ENCODE results near the gene ADM. TPM values are rescaled to one million over a fixed set of nuclear protein-coding genes. Genes with fewer than 3 reads are reported as not detected.

Gene ADM
- total RNA-seq, 2 experiments from 2014 or later: 3.0 to 3.5 TPM

- no peaks in the 10 kb centered on the region for H3K9me3 Mint-ChIP-seq
- no peak overlapping the region for H3K27ac Mint-ChIP-seq
- peaks cover 13% of the 10 kb centered on the region for H3K4me1 Mint-ChIP-seq (ENCODE audit: low read depth)
- intact Hi-C loops (cut with micrococcal nuclease): no loop called here
- ChIA-PET CTCF (interaction anchor here (0.9 to 3.2 kb wide), 9 partner anchors 17 to 791 kb away, joined by 3 to 22 read pairs (median 11); partner anchors contain the start of gene ADM), POLR2A (no interaction called here)
- H3K27me3 Mint-ChIP-seq: peaks cover 7% of the 10 kb centered on the region
- no peak for DNase-seq
- no peaks in the 10 kb centered on the region for H3K36me3 Mint-ChIP-seq
- H3K4me3 Mint-ChIP-seq: no peak overlapping the region
Observed at GRCh38 chr11:10325277-10326011, 20.6 kb downstream of the ADM start.

DNA sequence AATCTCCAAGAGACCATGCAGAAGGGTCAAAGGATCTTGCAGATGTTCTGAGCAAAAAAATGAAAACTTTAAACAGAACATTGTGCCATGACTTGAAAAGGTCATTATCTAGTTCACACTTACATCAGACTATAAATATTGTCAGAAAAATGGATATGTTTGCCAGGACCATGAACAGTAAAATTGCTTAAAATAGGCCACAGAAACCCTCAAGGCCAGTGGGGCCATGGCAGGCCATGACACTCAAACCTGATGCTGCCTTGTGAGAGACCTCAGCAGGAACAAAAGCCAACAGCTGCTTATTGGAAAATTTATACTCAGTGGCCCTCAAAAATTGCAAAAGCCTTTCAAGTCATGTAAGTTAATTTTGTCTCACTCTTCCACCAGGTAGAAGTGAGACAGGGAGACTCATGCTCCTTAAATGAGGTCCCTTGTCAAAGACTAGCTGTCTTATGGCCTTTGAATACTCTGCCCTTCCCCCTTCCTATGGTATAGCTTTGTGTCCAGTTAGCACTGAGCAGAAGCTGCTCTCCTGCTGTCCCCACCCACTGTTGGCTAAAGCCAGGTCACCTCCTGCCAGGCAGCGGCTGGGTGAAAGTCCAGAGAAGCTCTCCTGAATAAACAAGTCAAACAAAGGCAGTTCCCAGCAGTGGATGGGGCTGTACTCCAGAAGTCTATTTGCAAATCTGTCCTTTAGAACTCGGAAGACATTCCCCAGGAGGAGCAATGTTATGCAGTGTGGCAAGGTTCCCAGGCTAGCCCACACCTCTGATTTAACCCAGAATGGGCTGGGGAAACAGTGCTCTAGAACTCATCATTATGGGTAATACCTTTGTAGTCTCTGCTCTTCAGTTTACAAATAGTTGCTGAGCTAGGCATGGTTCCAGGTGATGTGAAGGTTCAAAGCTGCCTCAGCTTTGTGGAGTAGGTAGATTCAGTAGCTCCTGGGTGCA lies 21.4 kb downstream of the ADM start:
- intact Hi-C loops (cut with micrococcal nuclease): no loop called here
- POLR2A ChIA-PET: no interaction called here
- Mint-ChIP-seq H3K9me3 (no peaks in the 10 kb centered on the region), H3K36me3 (no peaks in the 10 kb centered on the region), H3K4me1 (ENCODE audit: low read depth) (peaks cover 13% of the 10 kb centered on the region), H3K27ac (no peak overlapping the region), H3K27me3 (peaks cover 7% of the 10 kb centered on the region), H3K4me3 (no peak overlapping the region)
- CTCF ChIA-PET: interaction anchor here (0.6 to 3.2 kb wide), 11 partner anchors 18 to 567 kb away, joined by 3 to 22 read pairs (median 8); partner anchors contain the start of gene ADM
- DNase-seq: no peak

- H3K27ac Mint-ChIP-seq: no peak overlapping the region
- H3K36me3 Mint-ChIP-seq: no peaks in the 10 kb centered on the region
- ChIA-PET POLR2A (no interaction called here), CTCF (interaction anchor here (0.6 to 2.2 kb wide), 5 partner anchors 19 to 793 kb away, joined by 3 to 8 read pairs (median 3); no protein-coding TSS in a partner anchor)
- H3K4me3 Mint-ChIP-seq: no peak overlapping the region
- DNase-seq: no peak
- peaks cover 12% of the 10 kb centered on the region for H3K27me3 Mint-ChIP-seq
- H3K4me1 Mint-ChIP-seq (ENCODE audit: low read depth): peaks cover 13% of the 10 kb centered on the region
- no peaks in the 10 kb centered on the region for H3K9me3 Mint-ChIP-seq
- intact Hi-C loops (cut with micrococcal nuclease): no loop called here
Observed at GRCh38 chr11:10327254-10327653, 22.4 kb downstream of the ADM start.

DNA sequence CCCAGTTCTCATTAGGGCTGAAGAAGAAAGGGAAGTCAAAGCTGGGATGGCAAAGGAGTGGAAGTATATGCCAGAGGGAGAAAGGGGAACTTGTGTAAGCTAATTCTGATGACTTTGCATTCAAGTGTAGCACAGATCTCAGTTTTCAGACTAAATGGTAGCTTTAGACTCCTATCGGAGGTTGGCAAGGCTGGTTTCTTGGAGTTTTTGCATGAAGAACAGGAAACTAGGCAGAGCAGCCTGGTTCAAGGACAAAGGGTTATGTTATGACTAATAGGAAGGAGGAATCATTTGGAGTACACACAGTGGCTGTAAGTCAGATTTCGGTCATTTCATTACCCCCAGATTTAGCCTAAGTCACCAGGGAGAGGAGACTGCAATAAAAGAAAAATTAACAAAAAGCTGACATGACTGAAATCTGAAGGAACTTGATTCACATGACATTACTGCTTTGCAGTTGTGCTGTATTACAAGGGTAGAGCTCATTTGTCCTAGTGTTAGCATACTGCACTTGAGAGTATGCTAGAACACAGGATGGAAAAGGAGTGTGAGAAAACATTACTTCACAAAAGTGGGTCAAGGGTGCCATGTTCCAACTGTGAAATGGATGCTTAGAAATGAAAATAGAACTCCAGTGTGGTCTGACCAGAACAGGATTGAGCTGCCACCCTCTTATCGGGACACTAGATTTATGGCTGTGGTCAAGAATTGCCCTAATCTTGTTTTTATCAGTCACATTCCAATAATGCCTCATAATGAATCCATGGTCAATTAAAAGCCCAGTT lies 23.6 kb downstream of the ADM start:
- Mint-ChIP-seq H3K36me3 (no peaks in the 10 kb centered on the region), H3K9me3 (no peaks in the 10 kb centered on the region), H3K27me3 (peaks cover 9% of the 10 kb centered on the region), H3K4me1 (ENCODE audit: low read depth) (peaks cover under 1% of the 10 kb centered on the region), H3K27ac (no peak overlapping the region), H3K4me3 (no peak overlapping the region)
- DNase-seq: no peak
- POLR2A ChIA-PET: interaction anchor here (0.7 kb wide), 1 partner anchor 1338 kb away, joined by 4 read pairs; no protein-coding TSS in a partner anchor
- CTCF ChIA-PET: interaction anchor here (1.5 to 2.2 kb wide), 2 partner anchors 38 to 121 kb away, joined by 6 to 8 read pairs; no protein-coding TSS in a partner anchor
- intact Hi-C loops (cut with micrococcal nuclease): no loop called here

GRCh38 chr11:10329356-10329755 lies 24.5 kb downstream of the ADM start:
- peaks cover 7% of the 10 kb centered on the region for H3K27me3 Mint-ChIP-seq
- H3K27ac Mint-ChIP-seq: no peak overlapping the region
- no peak for DNase-seq
- POLR2A ChIA-PET: interaction anchor here (0.7 kb wide), 1 partner anchor 1339 kb away, joined by 4 read pairs; no protein-coding TSS in a partner anchor
- intact Hi-C loops (cut with micrococcal nuclease): no loop called here
- H3K36me3 Mint-ChIP-seq: no peaks in the 10 kb centered on the region
- no peaks in the 10 kb centered on the region for H3K9me3 Mint-ChIP-seq
- H3K4me3 Mint-ChIP-seq: no peak overlapping the region
- H3K4me1 Mint-ChIP-seq (ENCODE audit: low read depth): no peaks in the 10 kb centered on the region
- CTCF ChIA-PET: interaction anchor here (0.6 to 1.5 kb wide), 2 partner anchors 122 to 133 kb away, joined by 3 to 6 read pairs; no protein-coding TSS in a partner anchor

- no peak overlapping the region for H3K27ac Mint-ChIP-seq
- no peak overlapping the region for H3K4me3 Mint-ChIP-seq
- ChIA-PET POLR2A (no interaction called here), CTCF (no interaction called here)
- peaks cover 10% of the 10 kb centered on the region for H3K27me3 Mint-ChIP-seq
- no peak for DNase-seq
- H3K4me1 Mint-ChIP-seq (ENCODE audit: low read depth): no peaks in the 10 kb centered on the region
- intact Hi-C loops (cut with micrococcal nuclease): no loop called here
- no peaks in the 10 kb centered on the region for H3K9me3 Mint-ChIP-seq
- no peaks in the 10 kb centered on the region for H3K36me3 Mint-ChIP-seq
Observed at GRCh38 chr11:10329935-10330334, 25.1 kb downstream of the ADM start.

- POLR2A ChIA-PET: interaction anchor here (0.5 kb wide), 1 partner anchor 287 kb away, joined by 3 read pairs; no protein-coding TSS in a partner anchor
- intact Hi-C loops (cut with micrococcal nuclease): no loop called here
- no peak overlapping the region for H3K27ac Mint-ChIP-seq
Observed at GRCh38 chr11:10331548-10332289, 26.8 kb downstream of the ADM start.

DNA sequence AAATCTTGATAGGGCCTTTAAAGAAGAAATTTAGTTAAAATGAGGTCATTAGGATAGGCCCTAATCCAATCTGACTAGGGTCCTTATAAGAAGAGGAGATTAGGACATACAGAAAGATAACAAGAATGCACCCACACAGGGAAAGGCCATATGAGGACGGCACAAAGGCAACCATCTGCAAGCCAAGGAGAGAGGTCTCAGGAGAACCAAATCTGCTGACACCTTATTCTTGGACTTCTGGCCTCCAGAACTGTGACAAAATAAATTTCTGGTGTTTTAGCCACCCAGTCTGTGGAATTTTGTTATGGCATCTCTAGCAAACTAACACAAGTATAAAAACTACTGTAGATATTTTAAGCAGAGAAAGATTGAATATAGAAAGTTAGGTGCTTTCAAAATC lies 28.6 kb downstream of the ADM start:
- Mint-ChIP-seq H3K27ac (no peak overlapping the region), H3K4me3 (no peak overlapping the region), H3K36me3 (no peaks in the 10 kb centered on the region), H3K27me3 (peaks cover 19% of the 10 kb centered on the region), H3K9me3 (no peaks in the 10 kb centered on the region), H3K4me1 (ENCODE audit: low read depth) (no peaks in the 10 kb centered on the region)
- POLR2A ChIA-PET: no interaction called here
- intact Hi-C loops (cut with micrococcal nuclease): no loop called here
- CTCF ChIA-PET: no interaction called here
- DNase-seq: no peak

More at GRCh38 chr11:10331548-10332289, 26.8 kb downstream of the ADM start:
- Mint-ChIP-seq H3K4me1 (ENCODE audit: low read depth) (no peaks in the 10 kb centered on the region), H3K4me3 (no peak overlapping the region), H3K36me3 (no peaks in the 10 kb centered on the region), H3K27me3 (peaks cover 12% of the 10 kb centered on the region), H3K9me3 (no peaks in the 10 kb centered on the region)
- DNase-seq: no peak
- CTCF ChIA-PET: no interaction called here

DNA sequence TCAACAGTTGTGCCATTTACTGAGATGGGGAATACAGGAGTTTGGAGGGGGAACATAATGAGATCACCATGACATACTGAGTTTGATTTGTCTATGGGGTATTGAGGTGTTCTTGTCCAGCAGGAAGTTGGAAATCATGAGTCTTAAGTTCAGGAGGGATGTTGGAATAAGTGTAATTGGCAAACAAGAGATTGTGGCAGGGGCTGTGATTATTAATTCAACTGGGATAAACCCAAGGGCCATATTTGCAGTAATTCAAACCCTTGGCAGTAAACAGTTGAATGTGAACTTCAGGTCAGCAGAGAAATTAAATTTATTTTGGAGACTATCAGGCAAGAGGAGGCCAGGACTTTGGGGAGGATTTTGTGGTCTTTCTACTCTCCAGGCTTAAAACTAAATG lies 33.4 kb downstream of the ADM start:
- intact Hi-C loops (cut with micrococcal nuclease): no loop called here
- DNase-seq: no peak
- ChIA-PET CTCF (no interaction called here), POLR2A (no interaction called here)
- no peaks in the 10 kb centered on the region for H3K9me3 Mint-ChIP-seq
- peaks cover 30% of the 10 kb centered on the region for H3K27me3 Mint-ChIP-seq
- H3K4me1 Mint-ChIP-seq (ENCODE audit: low read depth): peaks cover 5% of the 10 kb centered on the region
- no peak overlapping the region for H3K27ac Mint-ChIP-seq
- no peak overlapping the region for H3K4me3 Mint-ChIP-seq
- H3K36me3 Mint-ChIP-seq: no peaks in the 10 kb centered on the region

- H3K27ac Mint-ChIP-seq: no peak overlapping the region
- ChIA-PET CTCF (interaction anchor here (1.4 kb wide), 1 partner anchor 18 kb away, joined by 4 read pairs; no protein-coding TSS in a partner anchor), POLR2A (no interaction called here)
- H3K36me3 Mint-ChIP-seq: no peaks in the 10 kb centered on the region
- H3K27me3 Mint-ChIP-seq: peaks cover 4% of the 10 kb centered on the region
- H3K4me1 Mint-ChIP-seq (ENCODE audit: low read depth): no peaks in the 10 kb centered on the region
- no peaks in the 10 kb centered on the region for H3K9me3 Mint-ChIP-seq
- intact Hi-C loops (cut with micrococcal nuclease): no loop called here
- H3K4me3 Mint-ChIP-seq: no peak overlapping the region
- DNase-seq: no peak
Observed at GRCh38 chr11:10348650-10349280, 43.9 kb downstream of the ADM start.

GRCh38 chr11:10349281-10349665 lies 44.4 kb downstream of the ADM start:
- H3K4me3 Mint-ChIP-seq: no peak overlapping the region
- ChIA-PET CTCF (interaction anchor here (1.4 kb wide), 1 partner anchor 17 kb away, joined by 4 read pairs; no protein-coding TSS in a partner anchor), POLR2A (no interaction called here)
- intact Hi-C loops (cut with micrococcal nuclease): no loop called here
- no peak overlapping the region for H3K27ac Mint-ChIP-seq
- peaks cover 5% of the 10 kb centered on the region for H3K27me3 Mint-ChIP-seq
- H3K4me1 Mint-ChIP-seq (ENCODE audit: low read depth): no peaks in the 10 kb centered on the region
- no peaks in the 10 kb centered on the region for H3K36me3 Mint-ChIP-seq
- DNase-seq: no peak
- no peaks in the 10 kb centered on the region for H3K9me3 Mint-ChIP-seq
